ENCODE measurements around the gene SH3BP1. TPM values are rescaled to one million over a fixed set of nuclear protein-coding genes. Genes with fewer than 3 reads are reported as not detected.

The SH3BP1 gene
- total RNA-seq, 1 experiment from 2014 or later: 39.4 TPM

DNA sequence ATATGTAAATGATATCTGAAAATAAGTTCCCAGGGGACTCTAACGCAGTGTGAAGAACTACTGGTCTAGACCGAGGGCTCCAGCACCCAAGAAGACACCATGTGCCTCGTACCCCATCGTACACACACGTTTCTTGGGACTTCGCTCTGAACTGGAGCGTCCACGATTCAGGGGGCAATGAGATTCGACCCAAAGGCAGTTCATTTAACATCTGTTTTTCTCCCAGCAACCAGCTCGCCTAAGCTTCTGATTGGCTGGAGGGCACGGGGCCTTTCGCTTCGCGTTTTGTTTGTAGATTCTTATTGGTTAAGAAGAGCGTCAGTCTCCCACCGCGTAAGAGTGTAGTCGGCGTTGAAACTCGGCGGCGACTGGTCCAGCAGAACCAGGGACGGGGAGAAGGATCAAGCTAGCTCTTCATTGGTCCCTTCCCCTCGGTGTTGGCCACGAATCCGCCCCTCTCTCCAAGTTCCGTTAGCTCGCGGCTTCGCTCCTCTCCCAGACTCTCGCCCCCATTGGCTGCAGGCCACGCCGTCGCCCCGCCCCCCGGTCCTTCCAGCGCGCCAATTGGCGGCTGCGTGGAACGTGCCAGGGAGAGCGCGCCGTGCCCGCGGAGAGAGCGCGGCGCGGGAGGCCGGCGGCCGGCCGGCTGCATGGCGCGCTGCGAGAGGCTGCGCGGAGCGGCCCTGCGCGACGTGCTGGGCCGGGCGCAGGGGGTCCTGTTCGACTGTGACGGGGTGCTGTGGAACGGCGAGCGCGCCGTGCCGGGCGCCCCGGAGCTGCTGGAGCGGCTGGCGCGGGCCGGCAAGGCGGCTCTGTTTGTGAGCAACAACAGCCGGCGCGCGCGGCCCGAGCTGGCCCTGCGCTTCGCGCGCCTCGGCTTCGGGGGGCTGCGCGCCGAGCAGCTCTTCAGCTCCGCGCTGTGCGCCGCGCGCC lies 18.9 kb downstream of the SH3BP1 start, which contains the start of gene PDXP (continued):
- TF ChIP-seq GABPB1 (CRISPR knock-in tag; IDR thresholded peaks at IDR 0.05): no peak
- no peak for TF ChIP-seq OVOL2 (CRISPR knock-in tag; IDR thresholded peaks at IDR 0.05; ENCODE audit: borderline replicate concordance)
- TF ChIP-seq ZNF396 (CRISPR knock-in tag; IDR thresholded peaks at IDR 0.05; ENCODE audit: borderline replicate concordance): no peak
- no peak for TF ChIP-seq CBFB (CRISPR knock-in tag; IDR thresholded peaks at IDR 0.05; ENCODE audit: low read depth)
- TF ChIP-seq SMAD3 (CRISPR knock-in tag; IDR thresholded peaks at IDR 0.05; ENCODE audit: borderline replicate concordance): no peak
- TF ChIP-seq ZNF138 (CRISPR knock-in tag; conservative IDR thresholded peaks at IDR 0.05): no peak
- TF ChIP-seq PRRX2 (CRISPR knock-in tag; IDR thresholded peaks at IDR 0.05): no peak
- TF ChIP-seq ETV6 (CRISPR knock-in tag; IDR thresholded peaks at IDR 0.05): peak; percentile 80
- TF ChIP-seq, protein P1, sequence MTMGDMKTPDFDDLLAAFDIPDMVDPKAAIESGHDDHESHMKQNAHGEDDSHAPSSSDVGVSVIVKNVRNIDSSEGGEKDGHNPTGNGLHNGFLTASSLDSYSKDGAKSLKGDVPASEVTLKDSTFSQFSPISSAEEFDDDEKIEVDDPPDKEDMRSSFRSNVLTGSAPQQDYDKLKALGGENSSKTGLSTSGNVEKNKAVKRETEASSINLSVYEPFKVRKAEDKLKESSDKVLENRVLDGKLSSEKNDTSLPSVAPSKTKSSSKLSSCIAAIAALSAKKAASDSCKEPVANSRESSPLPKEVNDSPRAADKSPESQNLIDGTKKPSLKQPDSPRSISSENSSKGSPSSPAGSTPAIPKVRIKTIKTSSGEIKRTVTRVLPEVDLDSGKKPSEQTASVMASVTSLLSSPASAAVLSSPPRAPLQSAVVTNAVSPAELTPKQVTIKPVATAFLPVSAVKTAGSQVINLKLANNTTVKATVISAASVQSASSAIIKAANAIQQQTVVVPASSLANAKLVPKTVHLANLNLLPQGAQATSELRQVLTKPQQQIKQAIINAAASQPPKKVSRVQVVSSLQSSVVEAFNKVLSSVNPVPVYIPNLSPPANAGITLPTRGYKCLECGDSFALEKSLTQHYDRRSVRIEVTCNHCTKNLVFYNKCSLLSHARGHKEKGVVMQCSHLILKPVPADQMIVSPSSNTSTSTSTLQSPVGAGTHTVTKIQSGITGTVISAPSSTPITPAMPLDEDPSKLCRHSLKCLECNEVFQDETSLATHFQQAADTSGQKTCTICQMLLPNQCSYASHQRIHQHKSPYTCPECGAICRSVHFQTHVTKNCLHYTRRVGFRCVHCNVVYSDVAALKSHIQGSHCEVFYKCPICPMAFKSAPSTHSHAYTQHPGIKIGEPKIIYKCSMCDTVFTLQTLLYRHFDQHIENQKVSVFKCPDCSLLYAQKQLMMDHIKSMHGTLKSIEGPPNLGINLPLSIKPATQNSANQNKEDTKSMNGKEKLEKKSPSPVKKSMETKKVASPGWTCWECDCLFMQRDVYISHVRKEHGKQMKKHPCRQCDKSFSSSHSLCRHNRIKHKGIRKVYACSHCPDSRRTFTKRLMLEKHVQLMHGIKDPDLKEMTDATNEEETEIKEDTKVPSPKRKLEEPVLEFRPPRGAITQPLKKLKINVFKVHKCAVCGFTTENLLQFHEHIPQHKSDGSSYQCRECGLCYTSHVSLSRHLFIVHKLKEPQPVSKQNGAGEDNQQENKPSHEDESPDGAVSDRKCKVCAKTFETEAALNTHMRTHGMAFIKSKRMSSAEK (CRISPR knock-in tag; IDR thresholded peaks at IDR 0.05; ENCODE audit: borderline replicate concordance): no peak
- TF ChIP-seq, protein P2, sequence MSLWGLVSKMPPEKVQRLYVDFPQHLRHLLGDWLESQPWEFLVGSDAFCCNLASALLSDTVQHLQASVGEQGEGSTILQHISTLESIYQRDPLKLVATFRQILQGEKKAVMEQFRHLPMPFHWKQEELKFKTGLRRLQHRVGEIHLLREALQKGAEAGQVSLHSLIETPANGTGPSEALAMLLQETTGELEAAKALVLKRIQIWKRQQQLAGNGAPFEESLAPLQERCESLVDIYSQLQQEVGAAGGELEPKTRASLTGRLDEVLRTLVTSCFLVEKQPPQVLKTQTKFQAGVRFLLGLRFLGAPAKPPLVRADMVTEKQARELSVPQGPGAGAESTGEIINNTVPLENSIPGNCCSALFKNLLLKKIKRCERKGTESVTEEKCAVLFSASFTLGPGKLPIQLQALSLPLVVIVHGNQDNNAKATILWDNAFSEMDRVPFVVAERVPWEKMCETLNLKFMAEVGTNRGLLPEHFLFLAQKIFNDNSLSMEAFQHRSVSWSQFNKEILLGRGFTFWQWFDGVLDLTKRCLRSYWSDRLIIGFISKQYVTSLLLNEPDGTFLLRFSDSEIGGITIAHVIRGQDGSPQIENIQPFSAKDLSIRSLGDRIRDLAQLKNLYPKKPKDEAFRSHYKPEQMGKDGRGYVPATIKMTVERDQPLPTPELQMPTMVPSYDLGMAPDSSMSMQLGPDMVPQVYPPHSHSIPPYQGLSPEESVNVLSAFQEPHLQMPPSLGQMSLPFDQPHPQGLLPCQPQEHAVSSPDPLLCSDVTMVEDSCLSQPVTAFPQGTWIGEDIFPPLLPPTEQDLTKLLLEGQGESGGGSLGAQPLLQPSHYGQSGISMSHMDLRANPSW (CRISPR knock-in tag; conservative IDR thresholded peaks at IDR 0.05; ENCODE audit: low read depth): no peak
- TF ChIP-seq, protein P3, sequence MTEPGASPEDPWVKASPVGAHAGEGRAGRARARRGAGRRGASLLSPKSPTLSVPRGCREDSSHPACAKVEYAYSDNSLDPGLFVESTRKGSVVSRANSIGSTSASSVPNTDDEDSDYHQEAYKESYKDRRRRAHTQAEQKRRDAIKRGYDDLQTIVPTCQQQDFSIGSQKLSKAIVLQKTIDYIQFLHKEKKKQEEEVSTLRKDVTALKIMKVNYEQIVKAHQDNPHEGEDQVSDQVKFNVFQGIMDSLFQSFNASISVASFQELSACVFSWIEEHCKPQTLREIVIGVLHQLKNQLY (CRISPR knock-in tag; IDR thresholded peaks at IDR 0.05): no peak
- peak; percentile 92 for TF ChIP-seq TEAD1 (CRISPR knock-in tag; IDR thresholded peaks at IDR 0.05)
- TF ChIP-seq, protein P4, sequence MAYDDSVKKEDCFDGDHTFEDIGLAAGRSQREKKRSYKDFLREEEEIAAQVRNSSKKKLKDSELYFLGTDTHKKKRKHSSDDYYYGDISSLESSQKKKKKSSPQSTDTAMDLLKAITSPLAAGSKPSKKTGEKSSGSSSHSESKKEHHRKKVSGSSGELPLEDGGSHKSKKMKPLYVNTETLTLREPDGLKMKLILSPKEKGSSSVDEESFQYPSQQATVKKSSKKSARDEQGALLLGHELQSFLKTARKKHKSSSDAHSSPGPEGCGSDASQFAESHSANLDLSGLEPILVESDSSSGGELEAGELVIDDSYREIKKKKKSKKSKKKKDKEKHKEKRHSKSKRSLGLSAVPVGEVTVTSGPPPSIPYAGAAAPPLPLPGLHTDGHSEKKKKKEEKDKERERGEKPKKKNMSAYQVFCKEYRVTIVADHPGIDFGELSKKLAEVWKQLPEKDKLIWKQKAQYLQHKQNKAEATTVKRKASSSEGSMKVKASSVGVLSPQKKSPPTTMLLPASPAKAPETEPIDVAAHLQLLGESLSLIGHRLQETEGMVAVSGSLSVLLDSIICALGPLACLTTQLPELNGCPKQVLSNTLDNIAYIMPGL (CRISPR knock-in tag; IDR thresholded peaks at IDR 0.05): no peak
- TF ChIP-seq ERG (CRISPR knock-in tag; IDR thresholded peaks at IDR 0.05): 0 out of 2 replicates have a peak, but pooled peaks have one; percentile 19
- TF ChIP-seq ZNF423 (CRISPR knock-in tag; IDR thresholded peaks at IDR 0.05): no peak
- TF ChIP-seq KAT7 (CRISPR knock-in tag; IDR thresholded peaks at IDR 0.05; ENCODE audit: borderline replicate concordance): peak; percentile 79; the same call in 1 of the 2 replicates

Measured in WTC11 (cell line).